Small intestine (tissue), 7 donors: ENCODE measurements around the gene MOB2. TPM values are rescaled to one million over a fixed set of nuclear protein-coding genes. Genes with fewer than 3 reads are reported as not detected.
"Not testable (repeated sequence)": the region's sequence is repeated elsewhere in the genome, so short reads cannot be mapped to it uniquely, and the experiment has no call there.

Experiments
- DNase-seq, 2 donors: peaks; one replicate each; pipeline versions ENCODE4 v3.0.0 to v3.0.0-alpha.2; 2013
- FAIRE-seq: peaks from 2 replicates; lab custom pipeline; 2012; peaks lifted over from hg19 to GRCh38; lab: Jason Lieb, UNC
- H3K27ac ChIP-seq, 3 donors: one replicate each; pipeline ENCODE4 v1.5.1; 2013; ENCODE audit warnings: low read length in 2 of 3, mild to moderate bottlenecking in 2 of 3, control low read depth in 1 of 3, inconsistent platforms in 1 of 3, low read depth in 1 of 3, moderate library complexity in 1 of 3
- H3K27me3 ChIP-seq, 3 donors: one replicate each; pipeline ENCODE4 v1.6.1; 2013; ENCODE audit warnings: low read length in 3 of 3, inconsistent platforms in 1 of 3; ENCODE audit not compliant: control insufficient read depth in 3 of 3, insufficient read depth in 3 of 3
- H3K36me3 ChIP-seq, 3 donors: one replicate each; pipeline ENCODE4 v1.6.1; 2013; ENCODE audit warnings: low read length in 3 of 3, inconsistent platforms in 1 of 3, low read depth in 1 of 3, mild to moderate bottlenecking in 1 of 3, moderate library complexity in 1 of 3; ENCODE audit not compliant: control insufficient read depth in 3 of 3, insufficient read depth in 2 of 3
- H3K4me1 ChIP-seq, 3 donors: one replicate each; pipeline ENCODE4 v1.6.1; 2013; ENCODE audit warnings: low read length in 2 of 3, inconsistent platforms in 1 of 3, low read depth in 1 of 3, mild to moderate bottlenecking in 1 of 3, moderate library complexity in 1 of 3; ENCODE audit not compliant: control insufficient read depth in 3 of 3, insufficient read depth in 2 of 3
- H3K4me3 ChIP-seq, 3 donors: one replicate each; pipeline ENCODE4 v1.5.1; 2013; ENCODE audit warnings: low read length in 3 of 3, control low read depth in 1 of 3, inconsistent platforms in 1 of 3, low read depth in 1 of 3, mild to moderate bottlenecking in 1 of 3, moderate library complexity in 1 of 3
- H3K9me3 ChIP-seq, 2 donors: one replicate each; pipeline ENCODE4 v1.6.1; 2013; ENCODE audit warnings: low read depth in 1 of 2, low read length in 1 of 2; ENCODE audit not compliant: control insufficient read depth in 2 of 2, insufficient read depth in 1 of 2
- WGBS, 3 donors: extraction: QIAGEN DNeasy Blood & Tissue Kit; methylation state at CpG; one replicate each; pipeline ENCODE4 v1.1.7; 2013; 5-methylcytosine and 5-hydroxymethylcytosine counted together
- polyA plus RNA-seq, 4 donors: library from polyadenylated mRNA; stranded (reverse) in 3 of 4; unstranded in 1 of 4; fragments of 200-250 nt in 3 of 4; fragments of 120-200 nt in 1 of 4; gene quantifications; one replicate each; pipeline versions ENCODE4 v1.2.1 to v1.2.3, GENCODE V29; 2013
- donor health status: healthy with polysubstance abuse.
- donor health status: control.
- donor health status: control.
- donor health status: Bipolar disorder and iron deficiency.
- donor health status: healthy.

Gene MOB2
- polyA plus RNA-seq, 4 donors: 28.3 to 48.6 (median 42.0) TPM

DNA sequence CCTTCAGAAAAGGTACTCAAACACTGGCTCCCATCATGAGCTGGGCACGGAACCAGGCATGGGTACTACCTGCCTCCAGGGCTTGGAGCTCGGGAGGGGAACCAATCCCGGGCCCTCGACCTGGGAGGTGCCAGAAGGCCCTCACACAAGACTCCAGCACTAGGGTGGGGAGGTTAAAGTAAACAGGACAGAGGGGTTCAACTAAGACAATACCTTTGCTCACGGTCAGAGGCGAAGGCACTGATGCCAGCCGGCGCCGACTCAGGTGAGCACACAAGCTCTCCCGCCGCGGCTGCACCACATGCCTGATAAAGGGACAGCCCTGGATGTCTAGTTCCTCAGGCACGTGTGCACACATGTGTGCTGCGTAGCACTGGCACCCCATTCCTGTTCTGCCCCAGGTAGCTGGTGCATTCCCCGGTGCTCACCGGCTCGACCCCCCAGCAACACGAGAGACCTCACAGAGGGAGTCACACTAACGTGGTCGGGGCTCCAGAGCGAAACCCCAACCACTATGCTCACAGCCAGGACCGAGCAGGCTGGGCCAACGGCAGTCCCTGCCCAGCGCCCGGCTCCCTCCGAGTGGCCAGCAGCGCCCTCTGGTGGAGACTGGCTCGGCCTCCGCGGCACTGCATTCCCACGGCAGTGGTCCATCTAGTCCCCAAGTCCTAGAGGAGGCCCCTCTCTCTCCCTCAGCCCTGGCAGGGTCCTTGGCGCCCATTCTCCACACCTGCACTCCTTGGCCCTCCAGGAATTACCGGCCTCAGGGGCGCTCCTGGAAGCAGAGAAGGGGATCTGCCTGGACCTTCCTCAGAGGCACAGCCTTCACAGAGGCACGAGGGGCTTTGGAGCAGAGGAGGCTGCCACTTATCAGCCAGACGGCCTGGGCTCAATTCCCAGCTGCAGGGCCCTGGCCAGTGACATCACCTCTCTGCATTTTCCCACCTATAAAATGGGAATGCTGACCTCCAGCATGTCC is 28.8 kb upstream of the MOB2 start:
- no peak overlapping the region for H3K4me3 ChIP-seq
- no peaks in the 10 kb centered on the region for H3K27me3 ChIP-seq
- DNase-seq: peak; percentile 47 to 81
- no peak for FAIRE-seq
- peaks cover 0 to 33% (median 0%) of the 10 kb centered on the region in 3 donors for H3K36me3 ChIP-seq
- WGBS, 3 donors: 31 to 38% (median 37%) methylated on average over 36 of the region's 36 CpGs
- H3K9me3 ChIP-seq: no peaks in the 10 kb centered on the region
- H3K27ac ChIP-seq: no peak overlapping the region
- H3K4me1 ChIP-seq: peaks cover 0 to 4% (median 2%) of the 10 kb centered on the region in 3 donors

DNA sequence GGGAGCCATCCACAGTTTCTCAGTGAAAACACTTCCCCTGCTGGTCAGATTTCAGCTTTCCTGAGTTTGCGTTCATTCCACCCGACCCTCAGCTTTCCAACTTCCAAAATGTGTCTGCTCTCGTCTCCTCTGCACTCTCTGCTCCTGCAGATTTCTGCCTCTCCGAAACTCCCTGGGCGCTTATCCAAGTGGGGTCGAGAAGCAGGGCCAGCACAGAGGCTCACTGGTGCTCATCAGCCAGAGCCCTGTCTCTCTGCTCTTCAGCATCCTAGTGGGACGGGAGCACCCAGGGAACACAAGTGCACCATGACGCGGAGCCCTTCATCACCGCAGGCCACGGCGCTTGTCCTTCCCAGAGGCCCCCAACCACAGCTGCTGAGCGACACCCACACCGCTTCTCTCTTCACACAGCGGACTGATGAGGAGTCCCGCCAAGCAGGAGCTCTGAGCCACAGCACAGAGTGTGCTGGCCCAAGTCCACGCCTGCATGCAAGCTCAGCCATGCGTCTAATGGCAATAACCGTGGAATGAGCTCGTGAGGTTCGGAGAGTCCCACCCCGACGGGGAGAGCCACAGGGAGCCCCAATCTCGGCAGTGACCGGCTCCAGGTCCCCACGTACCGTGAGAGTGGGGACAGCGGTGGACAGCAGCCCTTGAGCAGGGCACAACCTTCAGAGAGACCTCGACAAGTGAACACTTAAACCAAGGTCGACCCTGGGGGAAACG is 27.9 kb upstream of the MOB2 start:
- H3K27ac ChIP-seq: no peak overlapping the region
- no peak for DNase-seq
- no peaks in the 10 kb centered on the region for H3K27me3 ChIP-seq
- no peaks in the 10 kb centered on the region for H3K9me3 ChIP-seq
- H3K36me3 ChIP-seq: peaks cover 0 to 28% (median 0%) of the 10 kb centered on the region in 3 donors
- no peak overlapping the region for H3K4me3 ChIP-seq
- FAIRE-seq: no peak
- 78 to 91% (median 87%) methylated on average over 31 of the region's 31 CpGs for WGBS, 3 donors
- peaks cover 0 to 4% (median 2%) of the 10 kb centered on the region in 3 donors for H3K4me1 ChIP-seq

DNA sequence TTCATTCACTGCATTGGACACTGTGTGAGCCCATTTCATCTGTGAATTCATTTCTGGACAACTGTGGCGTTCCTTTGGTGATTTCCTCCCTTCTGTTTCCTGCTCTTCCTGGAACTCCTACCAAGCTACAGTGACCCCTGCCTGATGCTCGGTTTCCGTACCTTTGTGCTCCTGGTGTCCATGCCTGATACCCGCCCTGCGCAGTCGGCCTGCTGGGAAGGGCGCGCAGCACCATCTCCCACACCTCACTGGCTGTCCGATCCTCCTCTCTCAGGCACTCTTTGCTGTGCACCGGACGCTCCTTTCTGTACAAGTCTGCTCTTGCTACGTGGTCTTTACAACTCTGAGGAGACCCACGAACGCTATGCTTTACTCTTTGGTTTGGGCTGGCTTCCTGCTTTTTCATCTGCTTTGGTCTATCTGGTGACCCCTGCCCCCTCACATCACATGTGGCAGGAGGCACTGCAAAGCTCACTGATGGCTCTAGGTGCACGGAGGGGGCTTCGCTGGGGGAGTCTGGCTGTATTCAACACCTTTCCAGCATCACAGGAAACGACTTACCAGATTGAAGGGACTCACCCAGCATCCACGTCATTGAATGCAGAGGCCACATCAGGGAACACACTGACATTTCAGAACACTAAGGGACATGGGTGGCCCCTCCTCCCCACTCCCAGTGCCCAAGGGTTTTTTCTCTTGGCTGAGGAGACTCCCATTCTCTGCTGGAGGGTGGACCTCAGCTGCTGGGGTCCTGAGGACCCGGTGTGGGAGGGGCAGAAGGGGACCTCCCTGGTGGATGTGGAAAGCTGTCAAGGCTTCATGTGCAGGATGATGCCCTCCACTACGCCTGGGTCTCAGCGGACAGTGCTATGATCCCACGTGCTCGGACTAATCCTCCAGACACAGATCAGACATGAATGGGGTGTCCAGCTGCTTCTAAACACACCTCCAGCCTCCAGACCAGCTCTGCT is 27.0 kb upstream of the MOB2 start:
- Histone ChIP-seq H3K4me1 (peaks cover 0 to 4% (median 2%) of the 10 kb centered on the region in 3 donors), H3K36me3 (peaks cover 0 to 26% (median 0%) of the 10 kb centered on the region in 3 donors), H3K27ac (no peak overlapping the region), H3K4me3 (no peak overlapping the region), H3K27me3 (no peaks in the 10 kb centered on the region), H3K9me3 (no peaks in the 10 kb centered on the region)
- FAIRE-seq: no peak
- 80 to 91% (median 87%) methylated on average over 23 of the region's 23 CpGs for WGBS, 3 donors
- no peak for DNase-seq

GRCh38 chr11:1512531-1513258 is 26.1 kb upstream of the MOB2 start:
- not testable (repeated sequence) for DNase-seq, H3K9me3 ChIP-seq, H3K4me3 ChIP-seq, H3K27me3 ChIP-seq, H3K27ac ChIP-seq, H3K4me1 ChIP-seq, FAIRE-seq
- peaks cover 0 to 23% (median 0%) of the 10 kb centered on the region in 3 donors for H3K36me3 ChIP-seq
- 68 to 76% (median 71%) methylated on average over 7 to 9 of the region's 9 CpGs for WGBS, 3 donors

GRCh38 chr11:1511937-1512496 is 25.4 kb upstream of the MOB2 start:
- 74 to 80% (median 75%) methylated on average over 12 of the region's 12 CpGs for WGBS, 3 donors
- peaks cover 0 to 4% (median 2%) of the 10 kb centered on the region in 3 donors for H3K4me1 ChIP-seq
- DNase-seq (no peak), FAIRE-seq (no peak)
- H3K36me3 ChIP-seq: peaks cover 0 to 19% (median 0%) of the 10 kb centered on the region in 3 donors
- no peaks in the 10 kb centered on the region for H3K27me3 ChIP-seq
- no peak overlapping the region for H3K4me3 ChIP-seq
- no peaks in the 10 kb centered on the region for H3K9me3 ChIP-seq
- no peak overlapping the region for H3K27ac ChIP-seq

DNA sequence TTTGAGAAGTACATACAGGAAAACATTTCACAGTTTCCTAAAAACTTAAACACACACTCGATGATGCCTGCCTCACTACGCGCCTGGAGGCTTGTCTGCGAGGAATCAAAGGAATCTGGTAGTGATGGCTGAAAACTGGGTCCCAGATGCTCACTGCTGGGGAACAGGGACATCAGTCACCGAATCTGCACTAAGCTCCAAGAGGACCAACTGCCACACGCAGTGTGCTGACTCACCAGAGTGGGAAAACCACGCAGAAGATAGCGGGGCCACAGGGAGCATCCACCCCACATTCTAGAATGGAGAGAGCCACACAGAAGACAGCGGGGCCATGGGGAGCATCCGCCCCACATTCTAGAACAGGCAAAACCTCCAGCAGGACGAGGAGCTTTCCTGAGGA is 24.3 kb upstream of the MOB2 start:
- Histone ChIP-seq H3K36me3 (peaks cover 0 to 22% (median 0%) of the 10 kb centered on the region in 3 donors), H3K4me3 (no peak overlapping the region), H3K4me1 (peaks cover 0 to 4% (median 2%) of the 10 kb centered on the region in 3 donors), H3K27me3 (no peaks in the 10 kb centered on the region), H3K9me3 (no peaks in the 10 kb centered on the region), H3K27ac (no peak overlapping the region)
- WGBS, 3 donors: 83 to 86% (median 83%) methylated on average over 11 of the region's 11 CpGs
- DNase-seq (no peak), FAIRE-seq (no peak)

- H3K27me3 ChIP-seq, H3K27ac ChIP-seq, DNase-seq, H3K4me3 ChIP-seq, H3K9me3 ChIP-seq, FAIRE-seq, H3K4me1 ChIP-seq: not testable (repeated sequence)
- 78 to 91% (median 86%) methylated on average over 9 to 16 of the region's 18 CpGs for WGBS, 3 donors
- peaks cover 0 to 22% (median 0%) of the 10 kb centered on the region in 3 donors for H3K36me3 ChIP-seq
These were observed 23.8 kb upstream of the MOB2 start for GRCh38 chr11:1510351-1510750.
